Stimulated activated CD8-positive, alpha-beta memory T cell treated with anti-CD3 and anti-CD28 coated beads, Interleukin-12 subunit alpha, Interleukin-12 subunit beta, amount 100 ng/mL, for 4 hours (primary cell): ENCODE results near the gene PLCH1.

Experiments used
- DNase-seq: peaks from one replicate; pipeline ENCODE4 v3.0.0-alpha.2; 2020; ENCODE audit warnings: low read depth

PLCH1 gene, protein sequence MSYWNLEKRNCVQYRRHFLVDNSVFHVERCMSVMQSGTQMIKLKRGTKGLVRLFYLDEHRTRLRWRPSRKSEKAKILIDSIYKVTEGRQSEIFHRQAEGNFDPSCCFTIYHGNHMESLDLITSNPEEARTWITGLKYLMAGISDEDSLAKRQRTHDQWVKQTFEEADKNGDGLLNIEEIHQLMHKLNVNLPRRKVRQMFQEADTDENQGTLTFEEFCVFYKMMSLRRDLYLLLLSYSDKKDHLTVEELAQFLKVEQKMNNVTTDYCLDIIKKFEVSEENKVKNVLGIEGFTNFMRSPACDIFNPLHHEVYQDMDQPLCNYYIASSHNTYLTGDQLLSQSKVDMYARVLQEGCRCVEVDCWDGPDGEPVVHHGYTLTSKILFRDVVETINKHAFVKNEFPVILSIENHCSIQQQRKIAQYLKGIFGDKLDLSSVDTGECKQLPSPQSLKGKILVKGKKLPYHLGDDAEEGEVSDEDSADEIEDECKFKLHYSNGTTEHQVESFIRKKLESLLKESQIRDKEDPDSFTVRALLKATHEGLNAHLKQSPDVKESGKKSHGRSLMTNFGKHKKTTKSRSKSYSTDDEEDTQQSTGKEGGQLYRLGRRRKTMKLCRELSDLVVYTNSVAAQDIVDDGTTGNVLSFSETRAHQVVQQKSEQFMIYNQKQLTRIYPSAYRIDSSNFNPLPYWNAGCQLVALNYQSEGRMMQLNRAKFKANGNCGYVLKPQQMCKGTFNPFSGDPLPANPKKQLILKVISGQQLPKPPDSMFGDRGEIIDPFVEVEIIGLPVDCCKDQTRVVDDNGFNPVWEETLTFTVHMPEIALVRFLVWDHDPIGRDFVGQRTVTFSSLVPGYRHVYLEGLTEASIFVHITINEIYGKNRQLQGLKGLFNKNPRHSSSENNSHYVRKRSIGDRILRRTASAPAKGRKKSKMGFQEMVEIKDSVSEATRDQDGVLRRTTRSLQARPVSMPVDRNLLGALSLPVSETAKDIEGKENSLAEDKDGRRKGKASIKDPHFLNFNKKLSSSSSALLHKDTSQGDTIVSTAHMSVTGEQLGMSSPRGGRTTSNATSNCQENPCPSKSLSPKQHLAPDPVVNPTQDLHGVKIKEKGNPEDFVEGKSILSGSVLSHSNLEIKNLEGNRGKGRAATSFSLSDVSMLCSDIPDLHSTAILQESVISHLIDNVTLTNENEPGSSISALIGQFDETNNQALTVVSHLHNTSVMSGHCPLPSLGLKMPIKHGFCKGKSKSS (N-terminal part only)

DNA sequence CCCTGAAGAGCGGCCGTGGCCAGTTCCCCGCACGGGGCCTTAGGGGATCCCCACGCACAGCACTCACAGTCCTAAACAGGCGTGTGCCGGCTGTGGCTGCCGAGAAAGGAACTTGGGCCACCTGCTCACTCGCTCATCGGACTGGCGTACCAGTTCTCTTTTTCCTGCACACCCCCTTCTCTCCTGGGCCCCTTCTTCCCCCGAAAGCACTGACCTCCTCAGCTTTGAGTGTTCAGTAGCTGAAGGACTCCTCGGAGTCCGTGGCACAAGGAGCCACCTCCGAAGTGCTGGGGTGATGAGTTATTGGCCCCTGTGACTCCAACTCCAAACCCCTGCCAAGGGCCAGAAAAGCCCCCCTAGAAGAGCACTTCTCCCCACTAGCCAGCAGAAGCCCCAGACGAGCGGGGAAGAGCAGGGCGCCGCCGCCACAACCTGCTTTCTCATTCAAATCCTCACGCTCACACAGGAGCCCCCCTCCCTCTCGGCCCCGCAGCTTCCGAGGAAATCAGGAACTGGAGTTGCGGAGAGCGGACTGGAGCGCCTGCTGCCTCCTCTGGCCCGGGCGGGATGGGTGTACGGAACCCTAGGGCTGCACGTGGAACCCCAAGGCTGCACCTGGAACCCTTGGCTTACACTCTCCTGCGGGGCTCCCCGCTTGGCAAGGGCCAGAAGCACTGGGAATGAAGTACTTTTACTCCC lies at the start of gene PLCH1:
PLCH1 (minus strand) TSS at position 446 of the 699 bp plus-strand sequence. CDS start 40,847 bp downstream, outside the sequence.
- no peak for DNase-seq

DNA sequence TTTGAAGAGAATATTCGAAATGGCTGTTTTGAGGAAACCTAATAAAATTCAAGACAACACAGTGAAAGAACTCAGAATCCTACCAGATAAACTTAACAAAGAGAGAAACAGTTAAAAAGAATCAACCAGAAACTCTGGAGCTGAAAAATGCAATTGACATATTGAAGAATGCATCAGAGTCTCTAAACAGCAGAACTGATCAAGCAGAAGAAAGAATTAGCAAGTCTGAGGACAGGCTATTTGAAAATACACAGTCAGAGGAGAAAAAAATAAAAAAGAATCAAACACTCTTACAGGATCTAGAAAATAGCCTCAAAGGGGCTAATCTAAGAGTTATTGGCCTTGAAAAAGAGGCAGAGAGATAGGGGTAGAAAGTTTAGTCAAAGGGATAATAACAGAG lies 47.7 kb upstream of the PLCH1 start:
- DNase-seq, result no peak

DNA sequence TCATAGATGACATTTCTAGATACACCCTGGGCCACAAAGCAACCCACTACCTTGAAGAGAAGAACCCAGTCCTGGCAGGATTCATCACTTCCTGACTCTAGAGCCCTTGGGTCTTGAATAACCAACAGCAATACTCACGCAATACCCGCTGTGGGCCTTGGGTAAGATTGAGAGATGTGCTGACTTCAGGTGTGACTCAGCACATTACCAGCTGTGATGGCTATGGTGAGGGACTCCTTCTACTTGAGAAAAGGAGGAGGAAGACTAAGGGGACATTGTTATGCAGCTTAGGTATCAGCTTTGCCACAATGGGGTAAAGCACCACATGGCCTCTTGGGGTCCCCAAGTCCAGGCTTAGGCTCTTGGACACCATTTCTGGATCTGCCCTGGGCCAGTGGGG lies 46.3 kb upstream of the PLCH1 start:
- no peak for DNase-seq

DNA sequence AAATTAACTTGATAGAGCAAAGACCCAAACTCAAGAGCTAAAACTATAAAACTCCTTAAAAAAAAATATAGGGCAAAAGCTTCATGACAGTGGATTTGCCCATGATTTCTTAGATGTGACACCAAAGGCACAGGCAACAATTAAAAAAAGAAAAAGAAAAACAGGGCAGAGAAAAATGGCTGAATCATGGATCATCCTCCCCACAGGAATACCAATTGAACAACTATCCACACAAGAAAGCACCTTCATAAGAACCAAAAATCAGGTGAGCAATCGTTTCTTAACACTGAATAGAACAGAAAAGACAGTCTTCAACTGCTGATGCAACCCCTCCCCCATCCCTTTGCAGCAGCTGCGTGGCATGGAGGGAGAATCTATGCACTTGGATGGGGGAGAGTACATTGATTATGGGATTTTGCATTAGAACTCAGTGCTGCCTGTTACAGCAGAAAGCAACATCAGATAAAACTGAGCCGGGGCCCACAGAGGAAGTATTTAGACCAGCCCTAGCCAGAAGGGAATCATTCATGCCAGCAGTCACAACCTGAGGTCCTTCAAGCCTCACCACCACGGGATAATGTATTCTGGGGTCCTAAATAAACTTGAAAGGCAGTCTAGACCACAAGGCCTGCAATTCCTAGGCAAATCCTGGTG lies 45.5 kb upstream of the PLCH1 start:
- DNase-seq, result no peak

DNA sequence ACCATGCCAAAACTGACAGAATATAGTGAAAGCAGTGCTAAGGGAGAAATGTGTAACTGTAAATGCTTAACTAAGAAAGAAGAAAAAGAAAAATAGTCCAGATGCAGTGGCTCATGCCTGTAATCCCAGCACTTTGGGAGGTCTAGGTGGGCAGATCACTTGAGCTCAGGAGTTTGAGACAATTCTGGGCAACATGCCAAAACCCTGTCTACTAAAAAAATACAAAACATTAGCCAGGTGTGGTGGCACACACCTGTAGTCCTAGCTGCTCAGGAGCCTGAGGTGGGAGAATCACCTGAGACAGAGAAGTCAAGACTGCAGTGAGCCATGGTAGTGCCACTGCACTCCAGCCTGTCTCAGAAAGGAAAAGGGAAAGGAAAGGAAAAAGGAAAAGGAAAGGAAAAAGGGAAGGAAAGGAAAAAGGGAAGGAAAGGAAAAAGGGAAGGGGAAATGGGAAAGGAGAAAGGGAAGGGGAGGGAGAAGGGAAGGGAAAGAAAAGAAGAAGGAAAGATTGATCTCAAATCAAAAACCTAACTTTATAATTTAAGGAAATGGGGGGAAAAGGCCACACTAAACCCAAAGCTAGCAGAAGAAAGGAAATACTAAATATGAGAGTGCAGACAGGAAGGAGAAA lies 40.9 kb upstream of the PLCH1 start:
- no peak for DNase-seq

DNA sequence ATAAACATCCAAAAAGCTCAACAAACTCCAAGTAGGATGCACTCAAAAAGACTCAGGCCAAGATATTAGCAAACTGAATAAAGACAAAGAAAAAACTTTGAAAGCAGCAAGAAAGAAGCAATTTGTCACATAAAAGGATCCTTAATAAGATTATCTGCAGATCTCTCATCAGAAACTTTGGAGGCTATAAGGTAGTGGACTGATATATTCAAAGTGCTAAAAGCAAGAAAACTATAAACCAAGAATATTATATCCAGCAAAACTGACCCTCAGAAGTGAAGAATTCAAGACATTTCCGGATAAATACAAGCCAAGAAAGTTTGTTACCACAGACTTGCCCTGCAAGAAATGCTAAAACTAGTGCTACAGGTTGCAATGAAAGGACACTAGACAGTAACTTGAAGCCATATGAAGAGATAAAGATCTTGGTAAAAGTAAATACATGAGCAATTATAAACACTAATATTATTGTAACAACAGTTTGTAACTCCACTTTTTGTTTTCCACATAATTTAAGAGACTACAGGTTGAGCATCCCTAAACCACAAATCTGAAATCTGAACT lies 37.6 kb upstream of the PLCH1 start:
- DNase-seq, result no peak

DNA sequence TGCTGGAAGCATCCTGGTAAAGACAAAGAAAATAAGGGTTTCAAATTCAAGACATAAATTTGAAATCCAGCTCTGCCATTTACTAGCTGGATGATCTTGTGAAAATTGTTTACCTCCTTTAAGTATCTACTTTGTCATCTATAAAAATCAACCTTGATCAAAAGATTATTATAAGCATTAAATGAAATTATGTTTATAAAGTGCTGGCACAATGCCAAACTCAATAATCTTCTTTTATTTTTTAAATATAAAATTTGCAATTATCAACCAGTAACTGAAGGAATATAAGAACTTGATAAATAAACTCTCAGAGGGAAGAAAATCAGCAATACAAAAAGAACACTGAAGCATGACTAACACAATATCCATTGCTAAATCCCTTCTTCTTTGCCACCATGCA lies 35.4 kb upstream of the PLCH1 start:
- DNase-seq, result no peak

DNA sequence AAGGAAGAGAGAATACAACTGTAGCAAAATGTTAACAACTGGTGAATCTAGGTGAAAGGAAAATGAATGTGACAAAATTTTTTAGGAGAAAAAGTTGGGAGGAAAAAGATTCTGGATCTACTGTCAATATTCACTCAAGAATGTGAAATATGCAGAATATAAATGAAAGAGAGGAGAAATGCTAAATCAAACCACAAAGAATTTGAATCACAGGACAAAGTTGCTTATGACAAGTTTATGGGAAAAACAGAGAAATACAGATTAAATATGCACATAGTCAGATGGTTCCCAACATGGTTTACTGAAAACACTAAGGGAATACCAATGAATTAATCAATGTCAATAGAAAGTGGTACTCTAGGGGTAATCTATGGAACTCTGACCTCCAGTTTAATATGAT lies 33.6 kb upstream of the PLCH1 start:
- no peak for DNase-seq

DNA sequence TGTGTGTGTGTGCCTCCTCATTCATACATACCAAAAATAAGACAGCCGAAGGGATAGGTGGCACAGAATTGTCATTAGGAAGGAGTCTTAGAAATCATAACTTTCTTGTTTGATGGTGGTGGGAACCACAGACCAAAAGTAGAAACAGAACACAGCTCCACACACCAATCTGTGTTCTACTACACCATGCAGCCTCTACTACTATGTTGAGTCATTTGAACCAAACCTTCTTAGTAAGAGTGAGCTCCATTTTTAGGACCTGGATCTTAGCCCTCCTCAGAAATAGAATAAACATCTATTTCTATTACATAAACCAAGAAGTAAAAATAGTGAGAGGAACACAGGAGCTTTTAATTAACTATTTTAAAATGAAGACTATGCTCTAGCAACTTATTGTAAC lies 27.9 kb upstream of the PLCH1 start:
- no peak for DNase-seq

DNA sequence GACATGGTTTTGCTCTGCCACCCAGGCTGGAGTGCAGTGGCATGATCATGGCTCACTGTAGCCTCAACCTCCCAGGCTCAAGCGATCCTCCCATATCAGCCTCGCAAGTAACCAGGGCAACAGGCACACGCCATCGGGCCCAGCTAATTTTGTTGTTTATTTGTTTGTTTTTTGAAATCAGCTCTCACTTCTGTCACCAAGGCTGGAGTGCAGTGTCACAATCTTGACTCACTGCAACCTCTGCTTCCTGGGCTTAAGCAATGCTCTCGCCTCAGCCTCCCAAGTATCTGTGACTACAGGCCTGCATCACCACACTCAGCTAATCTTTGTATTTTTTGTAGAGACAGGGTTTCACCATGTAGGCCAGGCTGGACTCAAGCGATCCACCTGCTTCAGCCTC lies 26.3 kb upstream of the PLCH1 start:
- DNase-seq, result no peak

DNA sequence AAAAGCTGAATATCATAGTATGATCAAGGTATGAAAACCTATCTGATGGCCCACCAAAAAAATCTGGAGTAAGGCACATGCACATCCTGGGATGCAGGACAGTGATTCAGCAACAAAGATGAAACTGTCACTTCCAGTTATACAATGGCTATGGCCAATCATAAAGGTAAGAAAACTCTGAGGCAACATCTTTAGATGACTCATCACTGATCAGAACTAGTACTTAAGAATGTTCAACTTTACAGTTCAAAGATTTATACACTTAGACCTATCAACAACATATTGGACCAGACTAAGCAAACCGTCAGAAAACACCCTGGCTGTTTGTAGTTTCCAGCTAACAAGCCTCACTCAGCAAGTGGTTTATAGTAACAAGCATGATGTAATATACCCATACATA lies 21.3 kb upstream of the PLCH1 start:
- DNase-seq, result no peak

DNA sequence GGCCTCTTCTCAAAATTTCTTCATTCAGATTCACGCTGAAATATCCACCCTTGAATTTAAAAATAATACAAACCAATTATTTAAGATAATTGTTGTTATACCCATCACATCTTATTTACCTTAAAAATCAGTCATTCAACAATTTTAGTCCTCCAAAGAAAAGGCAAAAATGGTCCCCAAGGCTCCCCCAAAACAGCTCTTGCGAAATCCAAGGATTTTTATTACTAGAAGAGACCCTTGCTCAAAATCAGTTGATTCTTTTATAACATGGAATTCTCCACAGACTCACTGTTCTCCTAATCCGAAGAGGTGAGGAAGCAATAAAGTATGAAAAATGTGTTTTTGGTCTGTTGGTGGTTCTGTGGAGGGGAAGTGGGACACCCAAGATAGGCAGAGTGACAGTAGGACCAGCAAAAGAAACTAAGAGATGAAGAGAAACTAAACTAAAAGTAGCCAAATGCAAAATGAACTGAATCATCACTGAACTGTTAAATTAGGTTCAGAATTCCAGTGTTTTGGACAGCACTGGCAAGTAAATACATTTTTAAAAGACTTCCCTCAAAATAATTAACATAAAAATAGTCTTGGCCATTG lies 19.1 kb upstream of the PLCH1 start:
- no peak for DNase-seq

DNA sequence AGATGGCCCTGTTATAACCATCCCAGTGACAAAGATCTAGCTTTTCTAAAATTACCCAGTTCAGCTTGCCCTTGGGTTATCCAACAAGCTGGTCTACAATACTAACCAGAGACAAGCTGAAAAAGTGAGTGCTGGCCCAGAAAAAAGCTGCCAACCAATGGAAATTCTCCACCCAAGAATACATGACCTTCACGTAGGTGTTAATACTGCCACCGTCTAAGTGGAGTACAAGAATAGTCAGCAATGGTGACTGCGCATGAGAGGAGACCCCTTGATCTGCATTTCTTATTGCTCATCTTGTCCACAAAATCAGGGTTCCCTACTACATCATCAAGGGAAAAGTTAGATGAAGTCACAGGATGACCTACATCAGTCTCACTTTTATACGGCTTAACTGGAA lies 15.8 kb upstream of the PLCH1 start:
- DNase-seq, result no peak

DNA sequence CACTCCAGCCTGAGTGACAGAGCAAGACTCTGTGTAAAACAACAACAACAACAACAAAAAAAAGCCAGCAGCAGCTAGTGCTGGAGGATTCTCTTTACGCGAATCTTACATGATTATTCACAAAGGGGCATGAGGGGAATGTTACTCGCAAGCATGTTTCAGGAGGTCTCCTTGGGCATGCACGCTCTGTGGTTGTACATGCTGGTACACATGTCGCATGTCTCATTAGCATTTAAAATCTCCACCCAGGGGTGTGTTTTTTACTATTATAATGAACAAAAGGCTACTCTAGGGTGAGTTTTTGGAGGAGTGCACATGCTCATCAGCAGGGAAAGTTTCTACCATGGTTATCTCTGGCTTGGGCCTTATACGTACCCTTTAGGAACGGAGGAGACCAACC lies 12.7 kb upstream of the PLCH1 start:
- no peak for DNase-seq

DNA sequence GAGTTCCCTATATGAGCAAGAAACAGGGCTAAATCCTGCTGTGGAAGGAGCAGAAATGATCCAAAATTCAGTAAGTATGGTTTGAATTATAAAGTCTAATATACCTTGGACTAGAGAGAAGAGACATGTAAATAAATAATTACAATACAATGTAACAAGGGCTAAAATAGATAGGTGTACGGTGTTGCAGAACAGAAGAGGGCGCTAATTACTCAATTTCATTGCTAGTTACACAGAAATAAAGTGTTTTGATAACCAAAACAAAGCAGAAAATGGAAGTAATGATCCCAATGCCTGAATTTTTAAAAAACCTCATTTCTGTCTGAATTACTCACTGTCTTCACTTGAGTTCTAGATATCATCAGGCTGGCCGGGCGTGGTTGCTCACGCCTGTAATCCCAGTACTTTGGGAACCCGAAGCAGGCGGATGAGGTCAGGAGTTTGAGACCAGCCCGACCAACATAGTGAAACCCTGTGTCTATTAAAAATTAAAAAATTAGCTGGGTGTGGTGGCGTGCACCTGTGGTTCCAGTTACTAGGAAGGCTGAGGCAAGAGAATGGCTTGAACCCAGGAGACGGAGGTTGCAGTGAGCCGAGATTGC lies 8.3 kb upstream of the PLCH1 start:
- no peak for DNase-seq

DNA sequence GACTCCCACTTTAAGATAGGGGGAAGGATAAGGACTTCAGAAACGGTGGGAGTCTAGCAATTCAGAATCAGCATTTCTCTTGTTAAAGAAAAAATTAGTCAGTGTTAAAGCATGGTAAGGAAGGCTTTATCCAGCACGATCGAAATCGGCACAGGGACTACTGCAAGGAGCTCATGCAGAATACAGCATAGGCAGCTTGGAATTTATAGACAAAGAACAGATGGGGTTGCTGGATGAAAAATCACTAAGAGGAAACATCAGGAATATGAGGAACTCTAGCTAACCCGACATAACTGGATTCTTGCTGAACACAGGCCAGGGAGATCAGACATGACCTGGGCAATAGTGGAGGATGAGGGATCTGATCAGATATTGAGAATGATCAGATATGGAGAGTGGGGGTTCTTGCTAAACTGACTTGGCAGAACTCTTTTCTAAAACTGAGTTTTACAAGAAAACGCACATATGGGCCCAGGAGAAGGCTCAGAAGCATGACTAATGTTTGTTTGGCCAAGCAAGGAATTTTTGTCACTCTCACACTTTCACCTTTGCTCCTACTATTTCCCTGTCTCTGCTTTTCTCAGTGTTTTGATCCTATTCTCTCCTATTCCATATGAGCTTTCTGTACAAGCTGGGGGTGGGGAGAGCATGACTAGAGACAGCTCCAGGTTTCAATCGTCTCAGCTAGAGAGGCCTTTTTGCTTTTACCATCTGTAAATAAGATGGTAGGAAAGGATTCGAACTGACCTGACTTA lies 3.9 kb upstream of the PLCH1 start:
- no peak for DNase-seq

DNA sequence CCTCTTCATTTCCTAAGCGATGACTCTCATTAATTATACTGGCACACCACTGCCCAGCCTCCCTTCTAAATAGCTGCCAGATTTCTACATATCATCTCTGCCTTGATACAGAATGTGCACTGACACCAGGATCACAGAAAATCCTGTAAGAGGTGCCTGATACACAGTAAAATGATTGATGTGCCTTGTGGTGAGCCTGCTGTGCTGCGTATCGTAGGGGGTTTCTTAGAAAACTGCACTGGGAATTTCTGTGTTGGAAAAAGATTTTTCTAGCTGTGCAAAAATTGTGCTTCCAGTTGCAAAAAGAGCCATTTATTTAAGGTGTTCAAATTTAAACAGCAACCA lies 3.0 kb upstream of the PLCH1 start:
- no peak for DNase-seq

DNA sequence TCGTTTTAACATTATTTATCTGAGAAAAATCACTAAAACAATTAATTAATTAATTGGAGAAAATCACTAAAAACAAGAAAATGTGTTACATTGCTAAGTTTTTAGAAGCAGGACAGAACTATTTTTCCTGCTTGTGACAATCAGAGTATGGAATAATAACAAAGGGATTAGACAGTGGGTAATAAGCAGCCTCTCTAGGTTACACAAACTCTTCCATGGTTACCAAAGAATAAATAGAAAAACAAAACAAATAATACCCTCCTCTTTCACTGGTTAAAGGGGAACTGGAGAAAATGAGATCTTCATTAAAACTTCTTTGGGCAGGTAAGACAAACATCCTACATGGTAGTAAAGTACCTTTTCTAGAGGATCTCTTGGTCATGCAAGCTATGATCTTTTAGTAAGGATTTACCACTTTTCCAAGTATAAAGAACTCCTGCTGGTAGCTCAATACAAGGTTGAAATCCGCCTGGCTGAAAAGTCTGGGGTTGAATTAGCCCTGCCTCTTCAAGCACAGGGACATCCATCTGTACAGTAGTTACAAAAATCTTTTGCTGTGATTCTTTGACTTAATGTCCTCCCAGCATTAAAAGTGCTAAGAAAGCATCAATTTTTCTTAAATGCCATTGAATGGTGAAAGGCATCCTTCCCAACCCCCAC lies 2.5 kb upstream of the PLCH1 start:
- DNase-seq, result no peak

DNA sequence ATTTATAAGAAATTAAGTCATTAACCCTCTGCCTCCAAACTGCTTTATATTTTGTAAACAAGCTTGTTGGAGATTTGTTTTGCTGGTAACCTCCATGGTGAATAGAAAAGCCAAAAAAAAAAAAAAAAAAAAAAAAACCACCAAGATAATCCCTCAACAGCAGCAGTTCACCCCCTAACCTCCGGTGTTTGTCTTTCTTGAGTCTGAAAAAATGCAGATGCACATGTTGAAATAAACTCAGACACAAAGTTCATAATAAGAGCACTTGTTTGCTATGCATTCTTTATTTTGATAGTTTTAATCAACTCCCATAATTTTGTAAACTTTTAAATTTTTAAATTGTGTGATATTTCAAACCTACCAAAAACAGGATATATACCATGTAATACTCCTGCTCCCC lies 1.8 kb upstream of the PLCH1 start:
- DNase-seq, result no peak
